Epithelial cell of prostate (primary cell): ENCODE results near the gene LGALS4.
"Not testable (repeated sequence)": the region's sequence is repeated elsewhere in the genome, so short reads cannot be mapped to it uniquely, and the experiment has no call there.

Source experiments
- DNase-seq: peaks from one replicate; pipeline ENCODE4 v3.0.0-alpha.2; 2011; ENCODE audit warnings: low read depth, low spot score
- H3K27ac ChIP-seq: fragments of 450-650 bp; 2 replicates; pipeline ENCODE4 v1.5.1; 2017; ENCODE audit warnings: mild to moderate bottlenecking

Gene LGALS4

GRCh38 chr19:38843175-38843758 lies 30.5 kb upstream of the LGALS4 start:
- H3K27ac ChIP-seq, result no peak overlapping the region

GRCh38 chr19:38842439-38843174 lies 29.9 kb upstream of the LGALS4 start:
- H3K27ac ChIP-seq, result no peak overlapping the region
- DNase-seq, result no peak

More at GRCh38 chr19:38843175-38843758, 30.5 kb upstream of the LGALS4 start:
- no peak for DNase-seq

GRCh38 chr19:38841787-38842438 lies 29.2 kb upstream of the LGALS4 start:
- no peak for DNase-seq
- H3K27ac ChIP-seq, result no peak overlapping the region

- peak overlapping the region; percentile 91 for H3K27ac ChIP-seq
- DNase-seq, result no peak
Observed at GRCh38 chr19:38841180-38841766, 28.5 kb upstream of the LGALS4 start.

GRCh38 chr19:38840583-38840968 lies 27.8 kb upstream of the LGALS4 start:
- peak overlapping the region; percentile 91 for H3K27ac ChIP-seq

GRCh38 chr19:38839816-38840582 lies 27.3 kb upstream of the LGALS4 start:
- no peak for DNase-seq
- H3K27ac ChIP-seq, result peak overlapping the region; percentile 91

More at GRCh38 chr19:38840583-38840968, 27.8 kb upstream of the LGALS4 start:
- DNase-seq, result no peak

- no peak for DNase-seq
- H3K27ac ChIP-seq, result peak overlapping the region; percentile 91
Observed at GRCh38 chr19:38838986-38839761, 26.4 kb upstream of the LGALS4 start.

GRCh38 chr19:38838208-38838985 lies 25.7 kb upstream of the LGALS4 start:
- H3K27ac ChIP-seq, result peak overlapping the region; percentile 91
- peak; percentile 90 for DNase-seq

GRCh38 chr19:38837656-38838121 lies 24.9 kb upstream of the LGALS4 start:
- H3K27ac ChIP-seq, result peak overlapping the region; percentile 91
- peak; percentile 73 for DNase-seq

GRCh38 chr19:38836983-38837626 lies 24.4 kb upstream of the LGALS4 start:
- no peak for DNase-seq
- H3K27ac ChIP-seq, result peak overlapping the region; percentile 91

- DNase-seq, result no peak
- peak overlapping the region; percentile 91 for H3K27ac ChIP-seq
Observed at GRCh38 chr19:38836159-38836982, 23.6 kb upstream of the LGALS4 start.

GRCh38 chr19:38834590-38834989 lies 21.8 kb upstream of the LGALS4 start:
- peak overlapping the region; percentile 91 for H3K27ac ChIP-seq

GRCh38 chr19:38834104-38834490 lies 21.4 kb upstream of the LGALS4 start:
- H3K27ac ChIP-seq, result no peak overlapping the region
- DNase-seq, result no peak

More at GRCh38 chr19:38834590-38834989, 21.8 kb upstream of the LGALS4 start:
- DNase-seq, result no peak

- no peak for DNase-seq
- no peak overlapping the region for H3K27ac ChIP-seq
Observed at GRCh38 chr19:38833092-38833425, 20.3 kb upstream of the LGALS4 start.

- peak; percentile 55 for DNase-seq
Observed at GRCh38 chr19:38831142-38831605, 18.4 kb upstream of the LGALS4 start.

GRCh38 chr19:38830039-38830733 lies 17.4 kb upstream of the LGALS4 start:
- peak overlapping the region; percentile 79 for H3K27ac ChIP-seq

More at GRCh38 chr19:38831142-38831605, 18.4 kb upstream of the LGALS4 start:
- H3K27ac ChIP-seq, result peak overlapping the region; percentile 79

GRCh38 chr19:38829203-38829602 lies 16.5 kb upstream of the LGALS4 start:
- not testable (repeated sequence) for DNase-seq, H3K27ac ChIP-seq

More at GRCh38 chr19:38830039-38830733, 17.4 kb upstream of the LGALS4 start:
- DNase-seq, result no peak
